OCI-LY1 (cell line): ENCODE measurements around the gene HLF.

Experiments used
- CTCF ChIP-seq: fragments of 200-600 bp; sonication (generic), shearing (Covaris generic); IDR thresholded peaks from 2 replicates; pipeline ENCODE4 v1.5.1; 2017; ENCODE audit warnings: mild to moderate bottlenecking, antibody characterized with exemption, low read length, moderate library complexity, mixed read lengths
- EZH2 ChIP-seq: fragments of 200-600 bp; sonication (generic), shearing (Covaris generic); IDR thresholded peaks from 2 replicates; pipeline ENCODE4 v1.8.0; 2017; ENCODE audit warnings: borderline replicate concordance, mixed run types, mild to moderate bottlenecking, antibody characterized with exemption, low read length, moderate library complexity, mixed read lengths

- TF ChIP-seq EZH2 = no peak
- no peak for TF ChIP-seq CTCF
These were observed 47.1 kb downstream of the HLF start for GRCh38 chr17:55311767-55312375.
